ENCODE results near the gene ADGRL1. TPM values are rescaled to one million over a fixed set of nuclear protein-coding genes. Genes with fewer than 3 reads are reported as not detected.

Gene ADGRL1
- total RNA-seq, 2 donors from 2014 or later, result 15.4 to 15.7 TPM

GRCh38 chr19:14155371-14155770 is 50.6 kb downstream of the ADGRL1 start:
- no peak for TF ChIP-seq CTCF (IDR thresholded peaks at IDR 0.05)
- Histone ChIP-seq H3K36me3 (peaks cover 17% of the 10 kb centered on the region), H3K4me3 (no peak overlapping the region), H3K27ac (no peak overlapping the region), H3K9me3 (no peaks in the 10 kb centered on the region), H3K27me3 (replicated peaks; ENCODE audit: insufficient read depth) (no peaks in the 10 kb centered on the region), H3K4me1 (ENCODE audit: control insufficient read depth in 1 of 2, low read depth in 2 of 2) (peaks cover 0 to 2% of the 10 kb centered on the region in 2 donors)
- DNase-seq (ENCODE audit: low spot score) (no peak), ATAC-seq (ENCODE audit: insufficient number of reproducible peaks, low FRiP score, low read depth) (no peak)

- H3K9me3 ChIP-seq, result no peaks in the 10 kb centered on the region
- no peak overlapping the region for H3K4me3 ChIP-seq
- no peak for ATAC-seq (ENCODE audit: insufficient number of reproducible peaks, low FRiP score, low read depth)
- DNase-seq (ENCODE audit: low spot score), result no peak
- H3K4me1 ChIP-seq (ENCODE audit: control insufficient read depth in 1 of 2, low read depth in 2 of 2), result peaks cover 11 to 28% of the 10 kb centered on the region in 2 donors
- no peaks in the 10 kb centered on the region for H3K27me3 ChIP-seq (replicated peaks; ENCODE audit: insufficient read depth)
- peaks cover 13% of the 10 kb centered on the region for H3K36me3 ChIP-seq
- no peak overlapping the region for H3K27ac ChIP-seq
- no peak for TF ChIP-seq CTCF (IDR thresholded peaks at IDR 0.05)
These were observed 53.3 kb downstream of the ADGRL1 start for GRCh38 chr19:14152713-14153112.

DNA sequence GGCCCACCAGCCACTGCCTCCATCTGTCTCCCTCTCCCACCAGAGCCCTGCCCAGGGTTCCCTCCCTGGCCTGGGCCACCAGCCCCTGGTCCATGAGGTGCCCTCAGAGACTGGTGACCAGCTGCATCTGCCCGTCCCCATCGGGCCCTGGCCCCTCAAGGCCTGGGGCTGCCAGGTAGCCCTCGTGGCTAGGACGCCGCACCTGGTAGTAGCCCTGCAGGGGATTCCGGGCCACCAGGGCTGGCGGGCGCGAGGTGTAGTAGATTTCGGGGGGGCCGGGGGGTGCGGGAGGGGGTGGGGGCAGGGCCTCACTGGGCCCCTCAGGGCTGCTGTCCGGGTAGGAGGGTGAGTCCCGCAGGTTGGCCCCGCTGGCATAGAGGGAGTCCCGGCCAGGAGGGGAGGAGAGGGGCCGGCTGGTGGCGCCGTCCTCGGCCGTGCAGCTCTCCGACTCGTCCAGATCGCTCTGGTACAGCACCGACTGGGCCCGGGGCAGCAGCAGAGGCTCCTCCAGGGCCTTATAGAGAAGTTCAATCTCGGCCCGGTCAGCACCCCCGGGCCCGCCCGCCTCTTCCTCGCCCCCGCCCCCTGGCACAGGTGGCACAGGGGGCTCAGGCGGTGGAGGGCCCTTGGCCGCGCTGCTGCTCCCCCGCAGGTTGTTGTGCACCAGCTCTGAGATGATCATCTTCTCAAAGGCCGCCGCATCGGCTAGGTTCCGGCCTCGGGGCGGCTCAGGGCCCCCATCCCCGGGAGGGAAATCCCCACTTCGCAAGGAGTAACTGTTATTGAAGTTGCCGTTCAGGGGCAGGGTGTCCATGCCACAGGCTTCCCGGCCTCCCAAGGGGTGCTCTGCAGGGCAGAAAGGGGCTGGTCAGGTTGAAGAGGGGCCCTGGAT is 55.0 kb downstream of the ADGRL1 start:
- Histone ChIP-seq H3K4me3 (no peak overlapping the region), H3K9me3 (no peaks in the 10 kb centered on the region), H3K27me3 (replicated peaks; ENCODE audit: insufficient read depth) (no peaks in the 10 kb centered on the region), H3K4me1 (ENCODE audit: control insufficient read depth in 1 of 2, low read depth in 2 of 2) (peaks cover 11 to 28% of the 10 kb centered on the region in 2 donors), H3K27ac (no peak overlapping the region), H3K36me3 (peaks cover 4% of the 10 kb centered on the region)
- DNase-seq (ENCODE audit: low spot score) (no peak), ATAC-seq (ENCODE audit: insufficient number of reproducible peaks, low FRiP score, low read depth) (no peak)
- TF ChIP-seq CTCF (IDR thresholded peaks at IDR 0.05), result no peak

DNA sequence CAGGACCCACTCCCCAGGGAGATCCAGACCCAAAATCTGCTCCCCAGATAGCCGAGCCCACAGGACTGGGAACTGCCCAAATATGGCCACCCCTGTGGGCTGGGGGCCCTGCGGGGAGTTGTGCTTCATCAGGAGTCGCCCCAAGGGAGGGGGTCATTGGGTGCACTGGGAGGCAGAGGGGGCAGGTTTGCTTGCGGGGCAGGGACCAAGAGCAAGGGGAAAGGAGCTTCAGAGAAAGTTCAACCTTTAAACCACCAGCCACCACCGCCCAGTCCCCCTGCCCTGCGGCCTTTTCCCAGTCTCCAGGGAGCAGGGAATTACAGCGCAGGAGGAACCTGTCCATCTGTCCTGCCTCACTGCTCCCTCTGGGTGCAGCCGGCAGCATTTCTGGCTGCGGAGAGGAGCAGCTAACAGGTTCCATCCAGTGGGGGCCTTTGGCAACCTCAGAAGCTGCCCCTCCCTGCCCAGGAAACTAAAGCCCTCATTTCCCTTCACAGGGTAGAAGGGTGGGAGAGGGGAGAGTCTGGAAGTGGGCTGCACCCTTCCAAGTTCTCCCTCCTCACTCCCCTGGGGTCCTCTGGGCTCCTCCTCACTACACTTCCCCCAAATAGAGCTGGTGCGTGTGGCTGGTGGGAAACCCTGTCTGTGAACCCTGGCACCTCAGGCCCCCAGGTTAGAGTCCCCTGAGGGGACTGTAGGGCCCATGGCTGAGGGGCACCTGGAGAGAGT is 55.8 kb downstream of the ADGRL1 start:
- peaks cover 11 to 28% of the 10 kb centered on the region in 2 donors for H3K4me1 ChIP-seq (ENCODE audit: control insufficient read depth in 1 of 2, low read depth in 2 of 2)
- TF ChIP-seq CTCF (IDR thresholded peaks at IDR 0.05), result no peak
- DNase-seq (ENCODE audit: low spot score), result no peak
- H3K27me3 ChIP-seq (replicated peaks; ENCODE audit: insufficient read depth), result no peaks in the 10 kb centered on the region
- H3K9me3 ChIP-seq, result no peaks in the 10 kb centered on the region
- peak overlapping the region; percentile 60 for H3K4me3 ChIP-seq
- ATAC-seq (ENCODE audit: insufficient number of reproducible peaks, low FRiP score, low read depth), result no peak
- H3K36me3 ChIP-seq, result peaks cover 4% of the 10 kb centered on the region
- peak overlapping the region; percentile 69 to 70 for H3K27ac ChIP-seq

GRCh38 chr19:14149509-14149994 is 56.4 kb downstream of the ADGRL1 start:
- TF ChIP-seq CTCF (IDR thresholded peaks at IDR 0.05), result no peak
- Histone ChIP-seq H3K9me3 (no peaks in the 10 kb centered on the region), H3K4me3 (peak overlapping the region; percentile 60), H3K4me1 (ENCODE audit: control insufficient read depth in 1 of 2, low read depth in 2 of 2) (peaks cover 11 to 28% of the 10 kb centered on the region in 2 donors), H3K27ac (peak overlapping the region; percentile 69 to 70), H3K27me3 (replicated peaks; ENCODE audit: insufficient read depth) (no peaks in the 10 kb centered on the region), H3K36me3 (peaks cover 4% of the 10 kb centered on the region)
- DNase-seq (ENCODE audit: low spot score) (no peak), ATAC-seq (ENCODE audit: insufficient number of reproducible peaks, low FRiP score, low read depth) (peak; percentile 3)
